HL-60 (cell line): ENCODE measurements around the gene TMEM192.
A peak's percentile ranks its signal among the peaks of the same experiment; 100 is the strongest.

Experiments used
- DNase-seq, 2 experiments: peaks; one replicate each; pipeline ENCODE4 v3.0.0-alpha.2; 2010 to 2020; ENCODE audit warnings: low read depth in 1 of 2, low spot score in 1 of 2
- H3K27ac ChIP-seq: fragments of 250-450 bp; sonication (Bioruptor Pico); replicated peaks from 2 replicates; pipeline ENCODE4 v1.5.1; 2020; ENCODE audit warnings: mild to moderate bottlenecking, moderate library complexity
- H3K27me3 ChIP-seq: fragments of 250-450 bp; sonication (Bioruptor Pico); 2 replicates; pipeline ENCODE4 v1.5.1; 2021; ENCODE audit warnings: mild to moderate bottlenecking, moderate library complexity; ENCODE audit not compliant: insufficient read depth, poor library complexity, severe bottlenecking
- H3K4me3 ChIP-seq: replicated peaks from 2 replicates; pipeline ENCODE4 v1.5.1; 2011; ENCODE audit warnings: mild to moderate bottlenecking, control low read depth, low read length; ENCODE audit not compliant: insufficient read depth
- CTCF ChIP-seq: IDR thresholded peaks from one replicate; pipeline ENCODE4 v1.5.1; 2011; ENCODE audit warnings: low read length, control low read depth, inconsistent platforms; ENCODE audit not compliant: insufficient read depth
- GABPA ChIP-seq: IDR thresholded peaks from 2 replicates; pipeline ENCODE4 v1.6.1; 2012; ENCODE audit warnings: low read depth
- POLR2AphosphoS5 ChIP-seq: IDR thresholded peaks from 2 replicates; pipeline ENCODE4 v1.6.1; 2012; ENCODE audit warnings: low read depth
- REST ChIP-seq: IDR thresholded peaks from 2 replicates; pipeline ENCODE4 v1.6.1; 2012; ENCODE audit warnings: low read depth; ENCODE audit not compliant: insufficient replicate concordance
- SPI1 ChIP-seq: IDR thresholded peaks from 2 replicates; pipeline ENCODE4 v1.6.1; 2012; ENCODE audit warnings: low read depth, mild to moderate bottlenecking, borderline replicate concordance

The TMEM192 gene

GRCh38 chr4:165138843-165139242, 26.2 kb upstream of the TMEM192 start:
- no peak for DNase-seq
- Histone ChIP-seq H3K27me3 (no peaks in the 10 kb centered on the region), H3K27ac (no peak overlapping the region), H3K4me3 (no peak overlapping the region)
- no peak for TF ChIP-seq GABPA
- no peak for TF ChIP-seq REST
- no peak for TF ChIP-seq POLR2AphosphoS5
- no peak for TF ChIP-seq CTCF
- TF ChIP-seq SPI1: no peak

- no peak for DNase-seq
- no peak overlapping the region for H3K4me3 ChIP-seq
- TF ChIP-seq POLR2AphosphoS5 (no peak), REST (no peak), SPI1 (no peak), GABPA (no peak), CTCF (no peak)
- H3K27ac ChIP-seq: no peak overlapping the region
- no peaks in the 10 kb centered on the region for H3K27me3 ChIP-seq
Measured at GRCh38 chr4:165137205-165137604, 24.5 kb upstream of the TMEM192 start.

- TF ChIP-seq GABPA: no peak
- no peak for TF ChIP-seq REST
- H3K4me3 ChIP-seq: no peak overlapping the region
- H3K27ac ChIP-seq: no peak overlapping the region
- H3K27me3 ChIP-seq: peaks cover 1% of the 10 kb centered on the region
- no peak for DNase-seq
Measured at GRCh38 chr4:165136529-165136928, 23.9 kb upstream of the TMEM192 start.

GRCh38 chr4:165133150-165133549, 20.5 kb upstream of the TMEM192 start:
- Histone ChIP-seq H3K4me3 (no peak overlapping the region), H3K27ac (no peak overlapping the region), H3K27me3 (peaks cover 3% of the 10 kb centered on the region)
- peak; percentile 8 to 47 for DNase-seq
- TF ChIP-seq SPI1: peak; percentile 32; the same call in 1 of the 2 replicates
- no peak for TF ChIP-seq CTCF
- no peak for TF ChIP-seq POLR2AphosphoS5
- no peak for TF ChIP-seq GABPA
